Endothelial cell of umbilical vein (primary cell): ENCODE data around the gene PRSS37. TPM values are rescaled to one million over a fixed set of nuclear protein-coding genes. Genes with fewer than 3 reads are reported as not detected.
"Not testable (repeated sequence)": the region's sequence is repeated elsewhere in the genome, so short reads cannot be mapped to it uniquely, and the experiment has no call there.

Experiments
- BruUV-seq: library from RNA; stranded (reverse); fragments of 400-500 nt; replicated peaks from 2 replicates; lab custom pipeline; 2021; lab: Mats Ljungman, UMichigan
- CTCF ChIA-PET: fragments of 300-600, 350-600 bp; sonication (Branson Sonifier 250); formaldehyde crosslinking; loops from one replicate; lab custom pipeline; 2021; ENCODE audit warnings: antibody characterized with exemption, inconsistent platforms; lab: Charles Lee
- POLR2A ChIA-PET: fragments of 300-600, 350-600 bp; sonication (Branson Sonifier 250); formaldehyde crosslinking; loops from one replicate; lab custom pipeline; 2021; ENCODE audit warnings: antibody characterized with exemption, inconsistent platforms; lab: Charles Lee
- DNase-seq: peaks from one replicate; pipeline ENCODE4 v3.0.0-alpha.2; 2011; ENCODE audit warnings: low read depth, low spot score
- FAIRE-seq: peaks from 2 replicates; lab custom pipeline; 2011; peaks lifted over from hg19 to GRCh38; lab: Jason Lieb, UNC
- H2AFZ ChIP-seq: 2 replicates; pipeline ENCODE4 v1.6.0; 2012; ENCODE audit warnings: low read depth, low read length, control low read depth, inconsistent platforms
- H3K27ac ChIP-seq: 2 replicates; pipeline ENCODE4 v1.5.1; 2011; ENCODE audit warnings: low read depth, mild to moderate bottlenecking, control low read depth, low read length, moderate library complexity; ENCODE audit not compliant: insufficient read depth
- H3K27me3 ChIP-seq, 2 experiments: 2 replicates each; pipeline versions ENCODE4 v1.6.0 to v1.6.1; 2011; ENCODE audit warnings: low read length in 2 of 2, mixed read lengths in 1 of 2; ENCODE audit not compliant: control insufficient read depth in 2 of 2, insufficient read depth in 2 of 2
- H3K36me3 ChIP-seq, 2 experiments: 2 replicates in 1 of 2; 3 replicates in 1 of 2; pipeline ENCODE4 v1.5.1; 2011; ENCODE audit warnings: low read length in 2 of 2, mild to moderate bottlenecking in 1 of 2, moderate library complexity in 1 of 2; ENCODE audit not compliant: control insufficient read depth in 2 of 2, insufficient read depth in 2 of 2; ENCODE audit errors: extremely low read depth in 1 of 2
- H3K4me1 ChIP-seq: 3 replicates; pipeline ENCODE4 v1.5.1; 2011; ENCODE audit warnings: mild to moderate bottlenecking, low read length; ENCODE audit not compliant: control insufficient read depth, insufficient read depth; ENCODE audit errors: extremely low read depth
- H3K4me2 ChIP-seq: 2 replicates; pipeline ENCODE4 v1.6.1; 2011; ENCODE audit warnings: low read length, control low read depth, mixed read lengths; ENCODE audit not compliant: insufficient read depth
- H3K4me3 ChIP-seq, 3 experiments: fragments of 200-600 bp in 1 of 3; sonication (generic), shearing (Covaris generic) in 1 of 3; replicated peaks in 1 of 3; 2 replicates each; pipeline ENCODE4 v1.5.1; 2011 to 2016; ENCODE audit warnings: control low read depth in 3 of 3, low read length in 3 of 3, mild to moderate bottlenecking in 2 of 3, inconsistent platforms in 1 of 3, low read depth in 1 of 3, moderate library complexity in 1 of 3; ENCODE audit not compliant: insufficient read depth in 1 of 3
- H3K79me2 ChIP-seq: 2 replicates; pipeline ENCODE4 v1.6.0; 2012; ENCODE audit warnings: low read length, inconsistent platforms; ENCODE audit not compliant: control insufficient read depth, insufficient read depth
- H3K9ac ChIP-seq: replicated peaks from 2 replicates; pipeline ENCODE3; 2011; ENCODE audit warnings: low read length, control low read depth; ENCODE audit not compliant: insufficient read depth; ENCODE audit errors: extremely low read depth
- H3K9me1 ChIP-seq: replicated peaks from 3 replicates; pipeline ENCODE4 v1.6.0; 2011; ENCODE audit warnings: mild to moderate bottlenecking, low read length; ENCODE audit not compliant: control insufficient read depth, insufficient read depth; ENCODE audit errors: extremely low read depth
- H3K9me3 ChIP-seq: replicated peaks from 2 replicates; pipeline ENCODE4 v1.5.1; 2012; ENCODE audit warnings: low read length, inconsistent platforms; ENCODE audit not compliant: control insufficient read depth, insufficient read depth
- H4K20me1 ChIP-seq: replicated peaks from 2 replicates; pipeline ENCODE3; 2011; ENCODE audit warnings: mild to moderate bottlenecking, low read length; ENCODE audit not compliant: control insufficient read depth, insufficient read depth; ENCODE audit errors: extremely low read depth
- FOS ChIP-seq: IDR thresholded peaks from 2 replicates; pipeline ENCODE4 v1.6.1; 2011; ENCODE audit warnings: mild to moderate bottlenecking, low read length, moderate library complexity, borderline replicate concordance; ENCODE audit not compliant: insufficient read depth
- JUN ChIP-seq: IDR thresholded peaks from 2 replicates; pipeline ENCODE4 v1.6.1; 2011; ENCODE audit warnings: borderline replicate concordance, low read depth; ENCODE audit not compliant: insufficient read length, insufficient read depth
- dilution Hi-C: fragments of 300-500 bp; cut with MboI; formaldehyde crosslinking; loops from one replicate; pipeline ENCODE4 v1.15.0; 2019; ENCODE audit warnings: low sequenced_read_pairs; ENCODE audit not compliant: extremely low pct_ligation_motif_present
- intact Hi-C: fragments of 100-400 bp; cut with micrococcal nuclease; formaldehyde crosslinking; loops from one replicate; pipeline ENCODE4 v1.10.0; 2022
- polyA plus RNA-seq, 4 experiments: library from polyadenylated mRNA; depleted of rRNA in 3 of 4; stranded (reverse) in 3 of 4; unstranded in 1 of 4; fragments of >200 nt; gene quantifications; 2 replicates each; pipeline versions ENCODE4 v1.2.1 to v1.2.3, GENCODE V29; 2011 to 2012; ENCODE audit warnings: missing spikeins in 1 of 4
- total RNA-seq: library from RNA; stranded (reverse); gene quantifications from 2 replicates; pipeline ENCODE4 v1.2.3, GENCODE V29; 2021

PRSS37 gene
- total and polyA plus RNA-seq, 2 donors (not counting 3 experiments of a cell fraction or from before 2014, with no cell fraction given), result not detected

GRCh38 chr7:141822432-141822831 lies 18.9 kb downstream of the PRSS37 start:
- H2AFZ ChIP-seq, H3K9ac ChIP-seq, H3K4me3 ChIP-seq, H3K79me2 ChIP-seq, H3K4me1 ChIP-seq, dilution Hi-C loops, H3K36me3 ChIP-seq, intact Hi-C loops, H3K27ac ChIP-seq, H3K9me3 ChIP-seq, H4K20me1 ChIP-seq, DNase-seq, POLR2A ChIA-PET, FAIRE-seq, H3K4me2 ChIP-seq, H3K27me3 ChIP-seq, CTCF ChIA-PET, BruUV-seq, H3K9me1 ChIP-seq: not testable (repeated sequence)

DNA sequence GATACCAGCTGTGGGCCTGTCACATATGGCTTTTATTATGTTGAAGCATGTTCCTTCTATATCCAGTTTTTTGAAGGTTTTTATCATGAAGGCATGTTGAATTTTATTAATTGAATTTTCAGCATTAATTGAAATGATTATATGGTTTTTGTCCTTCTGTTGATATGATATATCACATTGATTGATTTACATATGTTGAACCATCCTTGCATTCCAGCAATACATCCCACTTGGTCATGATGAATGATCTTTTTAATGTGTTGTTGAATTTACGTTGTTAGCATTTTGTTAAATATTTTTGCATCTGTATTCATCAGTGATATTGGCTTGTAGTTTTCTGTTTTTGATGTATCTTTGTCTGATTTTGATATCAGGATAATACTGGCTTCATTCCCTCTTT lies 21.2 kb downstream of the PRSS37 start:
- DNase-seq (no peak), FAIRE-seq (no peak)
- no peaks in the 10 kb centered on the region for H3K27me3 ChIP-seq
- H2AFZ ChIP-seq, result no peak overlapping the region
- no peaks in the 10 kb centered on the region for H3K36me3 ChIP-seq
- H3K79me2 ChIP-seq, result no peaks in the 10 kb centered on the region
- no peak overlapping the region for H3K9ac ChIP-seq
- no peaks in the 10 kb centered on the region for H3K4me1 ChIP-seq
- H3K4me2 ChIP-seq, result no peak overlapping the region
- BruUV-seq, result no TSS peak
- intact Hi-C loops (no loop called here), dilution Hi-C loops (no loop called here)
- no peaks in the 10 kb centered on the region for H3K9me3 ChIP-seq
- H3K27ac ChIP-seq, result no peak overlapping the region
- POLR2A ChIA-PET, result no interaction called here
- H4K20me1 ChIP-seq, result no peaks in the 10 kb centered on the region
- H3K9me1 ChIP-seq, result no peaks in the 10 kb centered on the region
- H3K4me3 ChIP-seq, result no peak overlapping the region
- TF ChIP-seq FOS (no peak), JUN (no peak)
- CTCF ChIA-PET, result no interaction called here
